HG02870 (cell line): ENCODE measurements around the gene SERPINA6.
"Not testable (repeated sequence)": the region's sequence is repeated elsewhere in the genome, so short reads cannot be mapped to it uniquely, and the experiment has no call there.

ENCODE experiments used
- ATAC-seq: cut with Tn5 transposase; IDR thresholded peaks from one replicate; pipeline ENCODE4 v1.9.1; 2021; ENCODE audit warnings: mild to moderate bottlenecking, moderate library complexity; ENCODE audit not compliant: unreplicated experiment

The SERPINA6 gene

DNA sequence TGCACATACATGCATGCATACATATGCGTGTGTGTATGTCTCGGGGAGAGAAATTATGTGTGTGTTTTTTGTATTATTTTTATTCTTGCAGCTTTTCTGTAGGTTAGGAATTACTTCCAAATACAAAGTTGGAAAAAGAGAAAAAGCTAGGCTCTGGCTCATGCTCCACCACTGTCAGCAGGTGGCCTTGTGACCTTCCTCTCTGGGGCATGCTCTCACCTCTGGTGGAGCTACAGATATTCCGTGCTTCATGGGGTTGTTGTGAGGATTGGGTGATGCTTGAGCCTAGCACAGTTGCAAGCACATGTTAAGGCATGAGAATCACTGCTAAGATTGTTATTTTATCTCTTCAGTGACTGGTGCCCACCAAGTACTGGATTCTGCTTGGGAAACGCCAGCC, 6.7 kb upstream of the SERPINA6 start:
- ATAC-seq = no peak

DNA sequence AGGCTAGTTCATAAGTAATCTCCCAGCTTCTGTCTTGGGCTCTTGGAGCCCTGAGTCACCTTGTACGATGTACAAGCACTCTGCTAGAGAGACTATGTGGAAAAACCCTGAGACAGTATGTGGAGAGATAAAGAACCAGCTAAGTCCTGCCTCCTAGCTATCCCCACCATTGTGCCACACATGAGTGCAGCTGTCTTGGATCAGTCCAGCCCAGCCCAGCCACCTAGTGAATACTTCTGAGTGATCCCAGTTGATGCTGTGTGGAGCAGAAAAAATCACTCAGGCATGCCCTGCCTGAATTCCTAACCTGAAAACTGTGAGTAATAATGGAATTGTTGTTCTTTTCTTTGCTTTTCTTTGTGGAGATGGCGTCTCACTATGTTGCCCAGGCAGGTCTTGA, 5.1 kb upstream of the SERPINA6 start:
- ATAC-seq = no peak

DNA sequence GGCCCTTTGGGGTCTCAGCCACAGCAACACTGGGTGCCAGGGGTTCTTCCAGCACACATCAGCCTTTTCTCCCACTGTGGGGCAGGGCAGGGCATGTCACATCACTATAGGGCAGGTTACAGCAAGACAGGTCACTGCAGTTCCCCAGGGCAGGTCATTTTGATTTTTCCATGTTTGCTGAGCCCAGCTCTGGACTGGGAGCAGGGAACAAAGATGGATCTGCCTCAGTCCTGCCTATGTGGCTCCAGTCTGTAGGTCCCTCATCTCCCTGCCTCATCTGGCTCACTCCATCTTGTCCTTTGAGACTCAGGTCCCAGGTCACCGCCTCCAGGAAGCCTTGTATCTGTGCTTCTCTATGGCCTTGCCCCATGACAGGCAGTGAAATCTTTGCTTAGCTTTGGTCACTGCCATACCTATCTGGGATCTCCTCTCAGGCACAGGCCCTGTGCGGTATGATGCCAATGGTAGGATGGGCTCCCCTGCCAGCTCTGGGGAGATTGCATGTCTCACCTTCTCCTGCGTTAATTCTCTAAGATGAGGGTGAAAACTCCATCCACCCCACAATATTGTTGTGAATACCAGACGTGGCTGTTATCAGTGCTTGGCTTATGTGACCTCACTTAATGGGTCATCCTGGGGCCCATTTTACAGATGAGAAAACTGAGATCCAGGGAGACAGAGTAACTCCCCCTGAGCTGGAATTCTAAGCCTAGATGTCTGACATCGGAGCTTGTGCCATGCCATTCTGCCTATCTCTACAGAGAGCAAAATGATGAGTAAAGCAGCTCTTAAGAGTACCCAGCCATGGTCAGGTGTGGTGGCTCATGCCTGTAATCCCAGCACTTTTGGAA, 1.5 kb downstream of the SERPINA6 start:
- ATAC-seq = no peak

DNA sequence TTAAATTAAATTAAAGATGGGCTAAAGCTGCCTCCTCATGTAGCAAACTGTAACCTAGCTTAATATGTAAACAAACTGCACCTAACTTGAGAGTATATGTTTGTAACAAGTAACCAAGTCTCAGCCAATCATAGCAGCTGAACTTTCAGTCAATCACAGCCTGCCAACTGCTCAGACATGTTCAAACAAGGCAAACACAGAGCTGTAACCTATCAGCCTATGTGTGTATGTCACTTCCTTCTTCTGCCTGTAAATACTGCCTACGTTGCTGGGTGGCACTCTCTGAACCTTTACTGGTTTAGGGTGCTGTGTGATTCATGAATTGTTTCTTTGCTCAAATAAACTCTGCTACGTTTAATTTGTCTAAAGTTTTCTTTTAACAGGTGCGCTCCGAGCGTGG, 2.9 kb downstream of the SERPINA6 start:
- ATAC-seq = no peak

DNA sequence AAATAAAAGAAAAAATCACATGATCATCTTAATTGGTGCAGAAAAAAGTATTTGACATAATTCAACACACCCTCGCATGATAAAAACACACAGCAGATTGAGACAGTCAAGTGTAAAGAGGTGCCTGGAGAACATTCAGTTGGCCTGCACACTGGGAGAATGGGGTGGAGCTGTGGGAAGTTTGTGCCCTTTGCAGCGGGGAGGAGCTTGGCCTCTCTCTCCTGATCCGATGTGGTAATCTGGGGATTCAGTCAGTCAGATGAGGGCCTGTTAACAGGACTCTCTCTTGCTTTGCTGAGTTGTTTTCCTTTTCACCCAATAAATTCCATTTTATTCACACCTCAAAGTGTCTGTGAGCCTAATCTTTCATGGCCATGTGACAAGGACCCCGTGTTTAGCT, 5.9 kb downstream of the SERPINA6 start:
- no peak for ATAC-seq

DNA sequence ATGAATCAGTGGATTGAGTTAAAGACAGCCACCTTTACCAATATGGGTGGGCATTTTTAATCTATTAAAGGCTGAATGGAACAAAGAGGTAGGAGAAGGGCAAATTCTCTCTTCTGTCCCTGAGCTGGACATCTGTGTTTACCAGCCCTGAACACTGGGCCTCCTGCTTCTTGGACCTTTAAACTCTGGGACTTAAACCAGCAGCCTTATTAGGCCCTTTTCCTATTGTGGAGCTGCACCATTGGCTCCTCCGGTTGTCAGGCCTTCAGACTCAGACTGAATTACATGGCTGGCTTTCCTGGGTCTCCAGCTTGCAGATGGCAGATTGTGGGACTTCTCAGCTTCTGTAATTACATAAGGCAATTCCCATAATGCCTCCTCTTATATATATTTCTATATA, 6.4 kb downstream of the SERPINA6 start:
- no peak for ATAC-seq

DNA sequence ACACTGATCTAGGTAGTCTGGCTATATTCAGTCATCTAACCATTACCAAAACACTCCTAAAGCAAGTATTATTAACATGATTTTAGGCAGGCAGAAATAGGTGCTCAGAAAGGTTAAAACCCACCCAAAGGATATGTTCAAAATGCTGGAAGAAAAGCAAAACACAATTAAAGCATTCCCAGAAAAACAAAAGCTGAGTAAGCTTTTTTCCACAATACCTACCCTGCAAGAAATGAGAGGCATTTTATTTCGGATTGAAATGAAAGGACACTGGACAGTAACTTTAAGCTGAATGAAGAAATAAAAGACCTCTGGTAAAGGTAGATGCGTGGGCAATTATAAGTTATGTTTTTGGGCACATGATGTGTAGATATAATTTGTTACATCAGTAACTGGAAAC, 8.2 kb downstream of the SERPINA6 start:
- ATAC-seq = no peak

DNA sequence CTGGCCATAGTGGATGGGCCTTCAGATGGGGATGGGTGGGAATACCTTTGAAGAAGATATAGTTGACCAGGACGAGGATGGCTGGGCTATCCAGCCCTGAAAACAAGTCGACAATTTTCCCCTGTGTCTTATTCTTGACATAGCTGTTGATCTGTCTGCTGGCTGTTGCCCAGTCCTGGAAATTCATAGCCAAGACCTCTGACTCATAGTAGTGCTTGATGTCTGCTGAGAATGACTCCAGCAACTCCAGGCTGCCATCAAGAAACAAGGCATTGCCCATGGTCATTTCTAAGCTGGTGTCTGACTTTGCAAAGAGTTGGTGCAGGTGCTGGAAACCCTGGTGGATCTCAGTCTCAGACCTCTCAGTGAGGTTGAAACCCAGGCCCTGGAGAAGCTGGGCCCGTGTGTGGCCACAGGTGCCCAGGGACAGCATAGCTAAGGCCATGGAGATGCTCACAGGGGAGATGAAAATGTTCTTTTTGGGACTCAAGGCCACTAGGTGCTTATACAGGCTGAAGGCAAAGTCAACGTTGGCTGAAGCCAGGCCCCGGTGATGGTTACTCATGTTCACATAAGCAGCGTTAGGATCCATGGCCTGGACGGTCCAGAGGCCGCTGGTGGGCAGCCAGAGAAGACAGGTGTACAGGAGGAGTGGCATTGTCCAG, 9.0 kb downstream of the SERPINA6 start:
- ATAC-seq = no peak

DNA sequence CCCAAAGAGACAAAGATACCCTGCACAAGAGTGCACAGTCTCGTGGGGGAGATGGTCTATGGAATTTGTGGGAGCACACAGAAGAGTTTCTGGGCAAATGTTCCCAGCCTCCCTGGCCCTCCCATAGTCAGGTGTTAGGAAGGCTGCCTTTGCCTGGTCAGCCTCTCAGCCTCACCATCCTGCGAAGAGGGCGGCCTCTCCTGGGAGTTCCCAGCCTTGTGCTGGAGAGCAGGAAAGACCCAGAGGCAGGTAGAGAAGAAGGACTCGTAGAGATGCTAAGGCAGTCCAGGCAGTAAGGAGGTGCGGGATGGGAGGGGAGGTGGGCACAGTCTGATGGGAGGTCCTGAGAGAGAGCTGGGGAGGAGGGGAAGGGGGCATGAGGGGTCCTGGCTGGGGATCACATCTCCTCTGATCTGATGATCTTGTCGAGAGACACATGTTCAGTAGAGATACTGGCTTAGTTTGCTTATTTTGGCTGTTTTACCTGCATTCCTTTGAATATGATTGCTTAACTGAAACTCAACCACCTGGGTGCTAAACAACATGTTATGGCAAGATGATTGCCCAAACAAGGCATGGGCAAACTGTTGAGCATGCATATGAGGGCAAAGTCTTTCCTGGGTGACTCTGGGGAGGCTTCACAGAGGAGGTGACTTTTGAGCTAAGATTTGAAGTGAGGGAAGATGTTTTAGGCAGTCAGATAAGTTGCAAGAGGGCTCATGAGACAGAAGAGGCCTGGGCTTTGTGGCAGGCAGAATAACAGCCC, 10.5 kb downstream of the SERPINA6 start:
- ATAC-seq = no peak

DNA sequence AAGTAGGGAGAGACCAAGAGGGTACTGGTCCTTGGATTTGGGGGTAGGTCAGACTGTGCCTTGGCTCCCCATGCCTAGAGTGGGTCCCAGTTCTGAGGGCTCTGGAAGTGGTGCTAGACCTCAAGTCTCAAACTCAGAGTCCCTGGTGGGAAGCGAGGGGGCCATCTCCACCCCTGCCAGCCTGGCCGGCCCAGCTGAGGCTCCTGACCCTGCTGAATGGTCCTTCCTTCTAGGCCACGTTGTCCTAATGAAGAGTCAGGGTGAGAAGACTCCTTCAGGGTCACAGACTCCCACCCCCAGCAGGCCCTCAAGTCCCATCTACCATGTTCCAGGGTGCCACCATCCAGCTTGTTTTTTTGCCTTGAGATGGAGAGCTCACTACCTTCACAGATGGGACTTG, 12.9 kb downstream of the SERPINA6 start:
- ATAC-seq = no peak

DNA sequence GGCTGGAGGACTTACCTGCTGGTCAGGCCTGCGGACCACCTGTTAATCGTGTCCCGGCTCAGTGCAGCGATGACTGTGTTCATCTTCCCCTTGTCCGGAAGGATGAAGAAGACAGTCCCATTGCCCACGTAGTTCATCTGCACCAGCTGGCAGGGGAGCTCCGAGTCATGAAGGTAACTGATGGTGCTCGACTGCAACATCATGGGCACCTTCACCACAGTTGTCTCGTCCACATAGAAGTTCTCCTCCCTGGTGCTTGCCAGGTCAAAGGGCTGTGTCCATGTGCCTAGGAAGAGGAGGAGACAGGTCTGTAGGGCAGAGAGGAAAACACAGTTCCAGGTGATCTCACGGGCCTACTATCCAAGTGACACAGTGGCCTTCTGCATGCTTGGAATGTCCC, 13.4 kb downstream of the SERPINA6 start:
- ATAC-seq = no peak

DNA sequence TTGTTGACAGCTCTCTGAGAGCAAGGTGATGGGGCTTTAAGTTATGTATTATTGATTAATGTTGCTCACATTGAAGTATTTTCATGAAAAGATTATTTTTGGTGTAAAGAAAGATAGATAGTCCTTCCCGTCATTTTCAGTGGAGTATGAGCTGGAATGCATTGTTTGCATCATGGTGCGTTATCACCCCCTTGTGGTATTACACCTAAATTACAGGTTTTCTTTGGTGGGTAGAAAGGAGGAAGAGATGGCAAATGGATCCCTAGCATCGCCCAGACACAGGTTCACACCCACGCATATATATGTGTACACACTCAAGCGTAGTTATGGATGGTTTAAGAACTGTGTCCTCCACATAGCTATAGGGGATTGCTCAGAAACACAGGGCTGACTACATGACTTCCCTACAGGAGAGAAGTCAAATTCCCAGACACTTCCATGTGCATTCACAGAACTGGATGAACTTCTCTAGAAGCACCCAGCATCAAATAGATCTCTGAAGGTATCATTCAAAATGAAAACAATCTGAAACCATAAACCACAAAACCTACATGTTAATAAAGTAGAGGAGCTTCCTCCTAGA, 15.6 kb downstream of the SERPINA6 start:
- ATAC-seq = no peak

DNA sequence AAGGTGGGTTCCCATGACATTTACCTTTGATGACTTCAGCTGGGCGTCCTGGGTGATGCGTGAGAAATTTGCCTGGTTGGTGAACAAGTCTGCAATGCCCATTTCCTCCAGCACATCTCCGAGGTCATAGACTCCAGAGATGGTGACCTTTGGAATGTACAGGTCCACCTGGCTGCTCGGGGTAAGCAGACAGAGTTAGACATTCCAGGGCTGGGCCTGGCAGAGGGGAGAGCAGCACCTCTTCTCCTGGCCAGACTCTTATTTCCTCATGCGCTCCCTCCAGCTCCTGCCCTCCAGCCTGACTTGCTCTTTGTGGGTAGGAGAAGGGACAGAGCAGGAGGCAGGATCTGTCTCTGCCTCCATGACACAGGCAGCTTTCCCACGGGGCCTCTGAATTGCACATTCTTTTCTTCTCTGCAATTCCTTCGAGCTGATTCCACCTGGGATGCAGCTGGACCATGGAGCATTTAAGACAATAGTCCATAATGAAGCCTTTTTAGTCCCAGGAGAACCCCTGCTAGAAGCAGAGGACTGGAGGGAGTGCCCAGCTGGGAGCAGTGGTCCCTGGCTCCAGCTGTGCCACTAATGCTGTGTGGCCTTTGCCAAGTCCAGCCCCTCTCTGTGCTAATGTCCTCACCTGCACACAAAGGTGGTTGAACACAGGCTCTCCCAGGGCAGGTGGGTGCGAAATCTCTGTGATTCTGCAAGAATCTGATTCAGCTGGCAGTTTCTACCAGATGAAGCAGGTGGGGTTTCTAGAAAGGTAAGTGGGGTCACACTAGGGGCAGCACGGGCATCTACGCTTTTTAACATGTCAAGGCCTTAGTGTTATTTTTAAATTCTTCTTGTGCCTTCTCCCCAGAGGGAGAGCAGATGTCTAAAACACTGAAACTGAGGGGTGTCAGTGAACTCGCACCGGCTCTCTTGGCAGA, 16.8 kb downstream of the SERPINA6 start:
- ATAC-seq = no peak

DNA sequence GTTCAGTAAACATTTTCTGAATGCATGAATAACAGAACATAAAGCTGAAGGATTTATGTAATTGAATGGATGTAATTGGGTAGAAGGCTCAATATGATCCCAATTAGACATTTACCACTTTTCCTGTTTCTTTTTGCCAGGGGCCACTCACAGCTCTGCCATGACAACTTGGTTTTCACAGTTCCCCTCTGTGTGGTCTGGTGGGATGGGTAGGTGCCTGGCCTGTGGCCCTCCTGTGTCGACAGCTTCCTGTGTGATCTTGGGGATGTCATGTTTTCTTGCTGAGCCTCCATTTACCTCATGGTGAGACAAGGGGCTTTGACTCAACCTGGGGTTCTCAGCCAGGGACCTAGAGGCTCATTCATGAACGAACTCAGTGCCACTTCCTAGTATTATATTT, 17.5 kb downstream of the SERPINA6 start:
- ATAC-seq = no peak

DNA sequence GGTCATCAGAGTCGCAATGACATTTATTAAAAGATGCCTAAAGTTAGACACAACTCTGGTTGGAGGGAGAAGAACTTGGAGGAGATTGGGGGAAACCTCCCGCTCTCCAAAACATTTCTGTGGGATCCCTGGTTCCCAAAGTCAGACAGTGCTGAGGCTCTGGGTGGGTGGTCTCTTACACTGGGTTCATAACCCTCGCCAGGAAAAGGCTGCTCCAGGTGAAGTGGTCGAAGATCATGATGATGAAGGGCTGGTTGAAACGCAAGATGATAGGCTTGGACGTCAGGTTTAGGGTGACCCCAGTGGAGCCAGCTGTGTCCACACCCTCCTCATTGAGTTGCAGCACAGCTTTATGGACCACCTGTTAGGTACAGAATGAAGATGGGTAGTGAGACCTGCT, 18.9 kb downstream of the SERPINA6 start:
- no peak for ATAC-seq

DNA sequence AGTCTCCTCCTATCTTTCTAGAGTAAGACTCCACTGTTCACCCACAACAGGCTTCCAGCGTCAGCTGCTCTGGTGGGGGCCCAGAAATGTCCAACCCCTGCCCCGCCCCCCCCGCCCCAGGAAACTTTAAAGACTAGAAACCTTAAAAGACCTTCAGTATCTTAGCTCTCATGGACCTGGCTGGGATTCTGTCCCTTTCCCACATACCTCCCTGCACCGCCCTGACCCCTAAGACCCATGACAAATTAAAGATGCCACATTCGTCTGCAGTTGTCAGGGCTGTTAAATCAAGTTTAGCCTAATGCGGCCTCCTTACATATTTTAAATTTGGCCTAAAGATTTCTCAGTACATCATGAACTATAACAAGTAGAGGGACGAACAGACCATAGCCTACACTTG, 20.0 kb downstream of the SERPINA6 start:
- ATAC-seq = no peak

DNA sequence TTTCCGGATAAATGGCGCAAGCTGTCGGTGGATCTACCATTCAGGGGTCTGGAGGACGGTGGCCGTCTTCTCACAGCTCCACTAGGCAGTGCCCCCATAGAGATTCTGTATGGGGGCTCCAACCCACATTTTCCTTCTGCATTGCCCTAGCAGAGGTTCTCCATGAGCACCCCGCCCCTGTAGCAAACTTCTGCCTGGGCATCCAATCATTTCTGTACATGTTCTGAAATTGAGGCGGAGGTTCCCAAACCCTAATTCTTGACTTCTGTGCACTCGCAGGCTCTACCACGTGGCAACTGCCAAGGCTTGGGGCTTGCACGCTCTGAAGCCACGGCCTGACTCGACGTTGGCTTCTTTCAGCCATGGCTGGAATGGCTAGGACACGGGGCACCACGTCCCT, 25.0 kb downstream of the SERPINA6 start:
- no peak for ATAC-seq

DNA sequence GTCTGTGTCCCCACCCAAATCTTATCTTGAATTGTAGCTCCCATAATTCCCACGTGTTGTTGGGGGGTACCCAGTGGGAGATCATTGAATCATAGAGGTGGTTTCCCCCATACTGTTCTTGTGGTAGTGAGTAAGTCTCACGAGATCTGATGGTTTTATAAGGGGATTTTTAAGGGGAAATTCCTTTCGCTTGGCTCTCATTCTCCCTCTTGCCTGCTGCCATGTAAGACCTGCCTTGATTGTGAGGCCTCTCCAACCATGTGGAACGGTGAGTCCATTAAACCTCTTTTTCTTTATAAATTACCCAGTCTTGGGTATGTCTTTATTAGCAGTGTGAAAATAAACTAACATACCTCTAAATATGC, 27.0 kb downstream of the SERPINA6 start:
- ATAC-seq = not testable (repeated sequence)

DNA sequence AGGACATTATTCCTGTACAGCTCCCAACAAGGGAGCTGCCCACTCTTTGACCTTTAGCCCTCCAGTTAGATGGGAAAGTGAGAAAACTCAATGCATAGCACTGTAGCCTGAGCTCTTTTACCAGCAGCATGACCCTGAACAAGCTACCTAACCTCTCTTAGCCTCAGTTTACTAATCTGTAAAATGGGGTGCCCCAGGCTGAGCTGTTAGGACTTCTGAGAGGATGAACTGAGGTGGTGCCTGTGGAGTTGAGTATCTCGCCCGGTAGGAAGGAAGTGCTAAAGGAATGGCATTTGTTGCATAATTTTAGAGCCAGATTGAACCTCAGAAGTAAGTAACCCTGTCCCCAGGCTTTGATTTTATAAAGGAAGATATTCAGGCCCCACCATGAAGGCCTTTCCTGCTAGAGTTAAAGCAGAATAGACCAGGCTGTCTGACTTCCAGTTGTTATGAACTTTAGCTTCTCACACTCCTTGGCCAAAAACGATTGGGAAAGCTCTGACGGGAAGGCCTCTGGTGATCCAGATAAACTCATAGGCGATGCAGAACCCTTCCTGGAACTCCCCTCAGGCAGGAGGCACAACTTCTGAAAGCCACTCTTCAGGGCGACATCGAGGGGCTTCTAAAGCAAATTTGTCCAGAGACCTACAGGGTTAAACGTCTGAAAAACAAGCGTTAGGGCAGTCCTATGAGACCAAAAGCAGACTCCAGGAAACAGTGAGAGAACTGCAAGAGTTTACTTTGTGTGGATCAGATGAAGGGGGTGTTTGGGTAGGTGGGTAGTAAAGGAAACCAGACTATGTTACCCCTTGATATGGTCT, 27.6 kb downstream of the SERPINA6 start:
- no peak for ATAC-seq

DNA sequence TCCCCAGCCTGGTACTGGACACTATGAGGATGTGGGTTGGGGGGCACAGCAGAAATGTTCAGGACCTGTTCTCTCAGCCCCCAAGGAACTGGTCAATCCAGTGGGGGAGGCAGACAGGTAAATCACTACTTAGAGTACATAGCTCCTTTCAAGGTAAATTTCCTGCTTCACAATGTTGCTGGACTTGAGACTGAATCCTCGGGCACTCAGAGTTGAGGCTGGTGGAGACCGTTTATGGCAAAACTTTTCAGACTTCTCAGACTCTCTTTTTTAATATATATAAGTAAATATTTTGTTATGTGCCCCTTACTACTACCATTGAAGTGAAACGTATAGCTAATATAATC, 29.6 kb downstream of the SERPINA6 start:
- ATAC-seq = no peak
